ENCODE data around the gene DOCK9. TPM values are rescaled to one million over a fixed set of nuclear protein-coding genes. Genes with fewer than 3 reads are reported as not detected.

The DOCK9 gene
- total RNA-seq, 6 experiments from 2014 or later, result 21.8 to 30.5 (median 25.5) TPM

GRCh38 chr13:98780451-98780850 lies 197.4 kb downstream of the DOCK9 start:
- Mint-ChIP-seq H3K27ac (no peak overlapping the region), H3K27me3 (ENCODE audit: insufficient read depth) (peaks cover 12% of the 10 kb centered on the region), H3K4me3 (no peak overlapping the region), H3K9me3 (no peaks in the 10 kb centered on the region), H3K4me1 (ENCODE audit: low read depth) (peaks cover 16% of the 10 kb centered on the region), H3K36me3 (ENCODE audit: low read depth) (no peaks in the 10 kb centered on the region)
- no peak for DNase-seq
- TF ChIP-seq CTCF (IDR thresholded peaks at IDR 0.05), result no peak

DNA sequence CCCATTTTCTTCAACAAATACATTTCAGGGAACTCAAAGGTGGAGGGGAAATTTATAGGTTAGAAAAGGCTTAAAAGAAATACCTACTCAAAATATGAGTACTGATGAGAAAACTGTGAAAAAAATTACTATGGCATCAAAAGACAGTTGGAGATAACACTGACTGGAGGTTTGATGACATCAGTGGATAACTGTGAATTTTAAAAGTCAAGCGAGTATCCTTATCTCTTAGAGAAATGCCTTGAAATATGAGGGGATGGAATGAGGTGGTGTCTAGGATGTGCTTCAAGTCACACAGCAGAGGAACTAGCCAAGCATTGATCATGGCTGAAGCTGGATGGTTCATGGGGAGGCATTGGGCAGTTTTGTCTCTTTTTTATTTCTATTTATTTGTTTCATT lies 198.2 kb downstream of the DOCK9 start:
- H3K27me3 Mint-ChIP-seq (ENCODE audit: insufficient read depth), result peaks cover 12% of the 10 kb centered on the region
- no peaks in the 10 kb centered on the region for H3K9me3 Mint-ChIP-seq
- no peak for DNase-seq
- H3K4me1 Mint-ChIP-seq (ENCODE audit: low read depth), result peaks cover 17% of the 10 kb centered on the region
- H3K36me3 Mint-ChIP-seq (ENCODE audit: low read depth), result no peaks in the 10 kb centered on the region
- TF ChIP-seq CTCF (IDR thresholded peaks at IDR 0.05), result no peak
- no peak overlapping the region for H3K4me3 Mint-ChIP-seq
- no peak overlapping the region for H3K27ac Mint-ChIP-seq

DNA sequence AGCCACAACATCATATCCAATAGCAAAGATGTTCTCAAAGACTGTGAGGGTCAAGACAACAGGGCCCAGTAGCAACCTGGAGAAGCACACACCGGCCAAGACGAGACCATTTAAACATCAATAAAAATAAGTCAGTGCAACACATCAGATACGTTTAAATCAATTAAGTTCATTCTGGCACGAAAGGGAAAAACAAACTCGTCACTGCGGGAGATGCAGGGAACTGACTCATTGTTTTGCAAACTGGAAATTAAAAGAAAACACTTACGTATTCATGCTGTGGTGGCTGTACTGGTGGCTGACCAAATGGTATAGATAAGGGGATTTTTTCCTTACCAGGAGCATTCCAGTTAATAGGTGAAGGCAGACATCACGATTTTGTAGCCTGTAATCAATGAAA lies 199.1 kb downstream of the DOCK9 start:
- Mint-ChIP-seq H3K27me3 (ENCODE audit: insufficient read depth) (peaks cover 12% of the 10 kb centered on the region), H3K9me3 (no peaks in the 10 kb centered on the region), H3K4me3 (no peak overlapping the region), H3K36me3 (ENCODE audit: low read depth) (no peaks in the 10 kb centered on the region), H3K4me1 (ENCODE audit: low read depth) (peaks cover 17% of the 10 kb centered on the region), H3K27ac (no peak overlapping the region)
- no peak for TF ChIP-seq CTCF (IDR thresholded peaks at IDR 0.05)
- DNase-seq, result no peak

- Mint-ChIP-seq H3K9me3 (peaks cover 5% of the 10 kb centered on the region; the same call in 1 of the 2 replicates), H3K27ac (peak overlapping the region; percentile 47; the same call in 1 of the 2 replicates), H3K36me3 (ENCODE audit: low read depth) (no peaks in the 10 kb centered on the region; the same call in 1 of the 2 replicates), H3K27me3 (ENCODE audit: insufficient read depth) (peaks cover 23% of the 10 kb centered on the region), H3K4me3 (no peak overlapping the region), H3K4me1 (ENCODE audit: low read depth) (peaks cover 17% of the 10 kb centered on the region)
- no peak for TF ChIP-seq CTCF (IDR thresholded peaks at IDR 0.05)
- DNase-seq, result no peak
Measured at GRCh38 chr13:98776644-98777043, 201.2 kb downstream of the DOCK9 start.

- no peak for TF ChIP-seq CTCF (IDR thresholded peaks at IDR 0.05)
- peaks cover 17% of the 10 kb centered on the region for H3K4me1 Mint-ChIP-seq (ENCODE audit: low read depth)
- H3K36me3 Mint-ChIP-seq (ENCODE audit: low read depth), result peaks cover 6% of the 10 kb centered on the region; the same call in 1 of the 2 replicates
- no peak overlapping the region; the same call in 1 of the 2 replicates for H3K4me3 Mint-ChIP-seq
- H3K27me3 Mint-ChIP-seq (ENCODE audit: insufficient read depth), result peaks cover 20% of the 10 kb centered on the region
- peak overlapping the region; percentile 47 for H3K27ac Mint-ChIP-seq
- peaks cover 11% of the 10 kb centered on the region for H3K9me3 Mint-ChIP-seq
- peak; percentile 85 for DNase-seq
Measured at GRCh38 chr13:98775844-98776598, 201.8 kb downstream of the DOCK9 start.

All from HFFc6 (cell line).